GM12878 (cell line): Measurements from ENCODE around the gene GRK1. TPM values are rescaled to one million over a fixed set of nuclear protein-coding genes. Genes with fewer than 3 reads are reported as not detected.

ENCODE experiments used
- ATAC-seq: fragments of 200-7000 bp; cut with Tn5 transposase; 3 replicates; pipeline ENCODE4 v1.9.1; 2020; ENCODE audit warnings: mild to moderate bottlenecking, moderate library complexity
- BruUV-seq: library from RNA; stranded (reverse); fragments of 400-500 nt; replicated peaks from 2 replicates; lab custom pipeline; 2021; lab: Mats Ljungman, UMichigan
- CTCF ChIA-PET: fragments of 300-600 bp; sonication (Branson Sonifier 250); formaldehyde crosslinking; extraction: SDS; loops from one replicate; lab custom pipeline; 2021; ENCODE audit warnings: inconsistent platforms; lab: Yijun Ruan, JAX
- POLR2A ChIA-PET: fragments of 350-600 bp; formaldehyde crosslinking; extraction: SDS; loops from one replicate; lab custom pipeline; 2021; ENCODE audit warnings: inconsistent platforms; lab: Charles Lee
- RAD21 ChIA-PET: fragments of 300-600 bp; sonication (Branson Sonifier 250); formaldehyde crosslinking; loops from one replicate; lab custom pipeline; 2023; ENCODE audit warnings: antibody characterized with exemption; ENCODE audit not compliant: unreplicated experiment; lab: Charles Lee
- SMC1A ChIA-PET: fragments of 300-600 bp; sonication (Branson Sonifier 250); formaldehyde crosslinking; loops from one replicate; lab custom pipeline; 2023; ENCODE audit not compliant: unreplicated experiment, uncharacterized antibody; lab: Charles Lee
- DNase-seq: peaks from one replicate; pipeline ENCODE4 v3.0.0-alpha.2; 2011; ENCODE audit warnings: low read depth, low spot score
- FAIRE-seq: peaks from 3 replicates; lab custom pipeline; 2011; peaks lifted over from hg19 to GRCh38; lab: Jason Lieb, UNC
- H2AFZ ChIP-seq: 2 replicates; pipeline ENCODE4 v1.6.0; 2011; ENCODE audit warnings: low read depth, low read length, control low read depth; ENCODE audit not compliant: control insufficient read depth
- H3K27ac ChIP-seq: 2 replicates; pipeline ENCODE4 v1.5.1; 2011; ENCODE audit warnings: control low read depth; ENCODE audit not compliant: control insufficient read depth, insufficient read depth
- H3K27me3 ChIP-seq, 2 experiments: replicated peaks in 1 of 2; 2 replicates each; pipeline versions ENCODE4 v1.6.0 to v1.6.1; 2011; ENCODE audit warnings: low read length in 1 of 2; ENCODE audit not compliant: control insufficient read depth in 2 of 2, insufficient read depth in 2 of 2
- H3K36me3 ChIP-seq, 2 experiments: 2 replicates each; pipeline ENCODE4 v1.5.1; 2011; ENCODE audit warnings: low read length in 1 of 2; ENCODE audit not compliant: control insufficient read depth in 2 of 2, insufficient read depth in 2 of 2
- H3K4me1 ChIP-seq: 2 replicates; pipeline ENCODE4 v1.6.1; 2011; ENCODE audit warnings: mild to moderate bottlenecking, low read length, moderate library complexity, mixed read lengths; ENCODE audit not compliant: control insufficient read depth, insufficient read depth
- H3K4me2 ChIP-seq: 2 replicates; pipeline ENCODE4 v1.6.0; 2011; ENCODE audit warnings: control low read depth; ENCODE audit not compliant: control insufficient read depth, insufficient read depth
- H3K4me3 ChIP-seq: fragments of 200-600 bp; sonication (generic); 2 replicates; pipeline ENCODE4 v1.5.1; 2016
- H3K79me2 ChIP-seq: 2 replicates; pipeline ENCODE4 v1.6.0; 2011; ENCODE audit warnings: low read length; ENCODE audit not compliant: control insufficient read depth, insufficient read depth
- H3K9ac ChIP-seq: 2 replicates; pipeline ENCODE4 v1.8.0; 2011; ENCODE audit warnings: low read length, control low read depth, mixed read lengths; ENCODE audit not compliant: control insufficient read depth, insufficient read depth
- H3K9me3 ChIP-seq: replicated peaks from 3 replicates; pipeline ENCODE4 v1.5.1; 2011; ENCODE audit warnings: mild to moderate bottlenecking, low read length; ENCODE audit not compliant: control insufficient read depth, insufficient read depth
- H4K20me1 ChIP-seq: 2 replicates; pipeline ENCODE4 v1.6.0; 2011; ENCODE audit not compliant: control insufficient read depth, insufficient read depth
- BHLHE40 ChIP-seq, 2 experiments: fragments of 450-650 bp in 1 of 2; IDR thresholded peaks; 2 replicates each; pipeline ENCODE4 v1.6.1; 2011 to 2017; ENCODE audit warnings: low read depth in 2 of 2, borderline replicate concordance in 1 of 2, improper control_type of control experiment in 1 of 2, low read length in 1 of 2, mild to moderate bottlenecking in 1 of 2
- BRCA1 ChIP-seq: IDR thresholded peaks from 2 replicates; pipeline ENCODE4 v1.6.1; 2011; ENCODE audit warnings: low read depth, low read length, improper control_type of control experiment
- CBX5 ChIP-seq: sonication (generic); IDR thresholded peaks from 2 replicates; pipeline ENCODE4 v1.6.1; 2016; ENCODE audit warnings: low read depth, moderate library complexity, mild to moderate bottlenecking, inconsistent platforms
- CHD2 ChIP-seq: IDR thresholded peaks from 2 replicates; pipeline ENCODE4 v1.6.1; 2011; ENCODE audit warnings: low read depth, low read length, improper control_type of control experiment, borderline replicate concordance
- CREB1 ChIP-seq: IDR thresholded peaks from 2 replicates; pipeline ENCODE4 v1.6.1; 2012; ENCODE audit warnings: low read depth, mild to moderate bottlenecking, inconsistent platforms
- CREM ChIP-seq: IDR thresholded peaks from 2 replicates; pipeline ENCODE4 v1.6.1; 2014; ENCODE audit warnings: antibody characterized with exemption, low read depth
- ESRRA ChIP-seq: IDR thresholded peaks from 2 replicates; pipeline ENCODE4 v1.6.1; 2012; ENCODE audit warnings: mild to moderate bottlenecking, low read length, improper control_type of control experiment
- FOXK2 ChIP-seq: fragments of 450-650 bp; IDR thresholded peaks from 2 replicates; pipeline ENCODE4 v1.6.1; 2017; ENCODE audit warnings: mild to moderate bottlenecking, moderate library complexity
- IKZF1 ChIP-seq: fragments of 450-650 bp; conservative IDR thresholded peaks from 2 replicates; pipeline ENCODE4 v1.6.1; 2017; ENCODE audit warnings: antibody characterized with exemption, mild to moderate bottlenecking
- JUNB ChIP-seq: IDR thresholded peaks from 2 replicates; pipeline ENCODE4 v1.6.1; 2016; ENCODE audit warnings: antibody characterized with exemption, mild to moderate bottlenecking
- JUND ChIP-seq: IDR thresholded peaks from 2 replicates; pipeline ENCODE4 v1.6.1; 2012; ENCODE audit warnings: low read depth, mild to moderate bottlenecking, low read length, improper control_type of control experiment, moderate library complexity
- MEF2A ChIP-seq: IDR thresholded peaks from 2 replicates; pipeline ENCODE4 v1.6.1; 2011; ENCODE audit warnings: low read depth, mild to moderate bottlenecking, low read length, moderate library complexity; ENCODE audit not compliant: insufficient read depth
- MYC ChIP-seq: IDR thresholded peaks from 2 replicates; pipeline ENCODE4 v1.6.1; 2011; ENCODE audit warnings: mild to moderate bottlenecking, low read length, moderate library complexity, inconsistent platforms; ENCODE audit not compliant: insufficient read depth, insufficient replicate concordance, insufficient read length, severe bottlenecking
- NBN ChIP-seq: fragments of 450-650 bp; IDR thresholded peaks from 2 replicates; pipeline ENCODE4 v1.6.1; 2016
- POLR2A ChIP-seq: IDR thresholded peaks from 2 replicates; pipeline ENCODE4 v1.6.1; 2011; ENCODE audit warnings: low read depth, mild to moderate bottlenecking, low read length
- SPI1 ChIP-seq: IDR thresholded peaks from 2 replicates; pipeline ENCODE4 v1.6.1; 2011; ENCODE audit warnings: low read depth, mild to moderate bottlenecking, low read length, moderate library complexity, borderline replicate concordance; ENCODE audit not compliant: insufficient read depth
- WRNIP1 ChIP-seq: IDR thresholded peaks from 2 replicates; pipeline ENCODE4 v1.6.1; 2011; ENCODE audit warnings: low read depth, low read length, improper control_type of control experiment, borderline replicate concordance
- WGBS: methylation state at CpG from one replicate; pipeline ENCODE4 v1.1.6; 2016; ENCODE audit warnings: low lambda C conversion rate; ENCODE audit not compliant: insufficient replicate concordance, insufficient coverage; ENCODE audit errors: missing lambda C conversion rate; 5-methylcytosine and 5-hydroxymethylcytosine counted together
- in situ Hi-C: fragments of 300-500 bp; cut with MboI; formaldehyde crosslinking; loops from 9 replicates; pipeline ENCODE4 v1.14.3; 2018; ENCODE audit warnings: mixed read lengths
- intact Hi-C: fragments of 100-400 bp; cut with micrococcal nuclease; formaldehyde crosslinking; loops from one replicate; pipeline ENCODE4 v1.14.2; 2022; ENCODE audit not compliant: unreplicated experiment
- polyA plus RNA-seq, 11 experiments: library from polyadenylated mRNA; depleted of rRNA in 4 of 11; unstranded in 6 of 11; stranded (reverse) in 5 of 11; fragments of >200 nt; fragmentation: Nextera tagmentation in 4 of 11; fragmentation: Illumina TruSeq in 1 of 11; extraction: Ambion mirVana in 4 of 11; extraction: Trizol in 1 of 11; gene quantifications; 1 replicate in 1 of 11; 2 replicates in 10 of 11; pipeline versions ENCODE4 v1.2.1 to v1.2.3, GENCODE V29; 2011 to 2016; ENCODE audit warnings: inconsistent platforms in 2 of 11, missing spikeins in 2 of 11, low read depth in 1 of 11
- total RNA-seq, 4 experiments: library from RNA; depleted of rRNA in 3 of 4; stranded (reverse); fragments of >200 nt in 3 of 4; fragmentation: Illumina TruSeq in 1 of 4; extraction: Trizol in 1 of 4; gene quantifications; 2 replicates each; pipeline versions ENCODE4 v1.2.1 to v1.2.3, GENCODE V29; 2013 to 2021
- TF ChIP-seq, protein P1 (sequence below): IDR thresholded peaks from 2 replicates; pipeline ENCODE4 v1.6.1; 2011; ENCODE audit warnings: borderline replicate concordance, low read depth, mild to moderate bottlenecking, moderate library complexity, mixed read lengths, low read length; ENCODE audit not compliant: insufficient read depth; ENCODE audit errors: extremely low read length
- TF ChIP-seq, protein P2 (sequence below): IDR thresholded peaks from 2 replicates; pipeline ENCODE4 v1.6.1; 2011; ENCODE audit warnings: low read depth, mild to moderate bottlenecking, low read length, moderate library complexity, borderline replicate concordance; ENCODE audit errors: extremely low read depth
- TF ChIP-seq, protein P3 (sequence below): IDR thresholded peaks from 2 replicates; pipeline ENCODE4 v1.6.1; 2012; ENCODE audit warnings: mild to moderate bottlenecking, low read depth, low read length

GRK1 gene
- total and polyA plus RNA-seq, 10 of the 15 experiments (the other 5 are each of a cell fraction or from before 2014, with no cell fraction given), result under 0.01 to 0.04 TPM; not detected in 8

DNA sequence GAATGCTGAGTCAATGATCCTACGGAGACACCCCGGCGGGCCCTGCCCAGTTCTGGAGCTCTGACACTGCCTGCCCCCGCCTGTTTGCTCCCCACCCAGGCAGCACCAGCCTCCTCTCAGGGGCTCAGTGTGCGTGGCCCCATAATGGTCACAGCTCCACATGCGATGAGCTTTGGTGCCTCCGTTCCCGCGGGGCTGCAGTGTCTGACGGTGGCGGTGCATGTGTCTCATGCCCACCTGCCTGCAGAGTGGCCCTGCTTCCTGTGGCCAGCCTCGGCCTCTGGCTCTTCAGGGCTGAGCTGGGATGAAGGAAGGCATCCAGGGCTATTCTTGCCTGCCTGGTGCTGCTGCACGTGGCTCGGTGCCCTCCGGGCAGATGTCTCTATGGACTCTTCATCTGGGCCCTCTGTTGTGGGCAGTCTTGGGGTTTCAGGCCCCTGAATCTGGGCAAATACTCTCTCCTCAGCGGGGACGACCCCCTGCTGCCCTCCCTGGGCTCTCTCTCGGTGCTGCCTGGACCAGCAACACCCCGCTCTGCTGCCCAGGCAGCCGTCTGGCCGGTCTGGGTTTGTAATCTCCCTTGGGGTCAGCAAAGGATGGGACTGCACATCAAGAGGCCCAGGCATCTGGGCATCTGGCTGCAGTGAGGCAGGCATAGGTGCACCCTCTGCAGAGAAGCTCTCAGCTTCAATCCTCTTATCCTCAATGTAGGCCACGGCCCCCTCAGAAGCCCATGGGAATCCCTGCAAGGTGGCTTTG is 72.7 kb downstream of the GRK1 start:
- Histone ChIP-seq H3K4me1 (no peaks in the 10 kb centered on the region), H2AFZ (no peak overlapping the region), H3K27me3 (no peaks in the 10 kb centered on the region; a peak in 1 of 4 replicates), H3K4me2 (no peak overlapping the region), H3K79me2 (no peaks in the 10 kb centered on the region), H3K9me3 (no peaks in the 10 kb centered on the region), H3K27ac (no peak overlapping the region), H3K4me3 (no peak overlapping the region), H4K20me1 (no peaks in the 10 kb centered on the region), H3K9ac (no peak overlapping the region), H3K36me3 (no peaks in the 10 kb centered on the region)
- ATAC-seq (no peak), DNase-seq (no peak), FAIRE-seq (no peak)
- ChIA-PET RAD21 (no interaction called here), SMC1A (no interaction called here), POLR2A (no interaction called here), CTCF (interaction anchor here (1.1 kb wide), 1 partner anchor 487 kb away, joined by 5 read pairs; no protein-coding TSS in a partner anchor)
- in situ Hi-C loops (no loop called here), intact Hi-C loops (no loop called here)
- no TSS peak for BruUV-seq
- TF ChIP-seq, protein P1, sequence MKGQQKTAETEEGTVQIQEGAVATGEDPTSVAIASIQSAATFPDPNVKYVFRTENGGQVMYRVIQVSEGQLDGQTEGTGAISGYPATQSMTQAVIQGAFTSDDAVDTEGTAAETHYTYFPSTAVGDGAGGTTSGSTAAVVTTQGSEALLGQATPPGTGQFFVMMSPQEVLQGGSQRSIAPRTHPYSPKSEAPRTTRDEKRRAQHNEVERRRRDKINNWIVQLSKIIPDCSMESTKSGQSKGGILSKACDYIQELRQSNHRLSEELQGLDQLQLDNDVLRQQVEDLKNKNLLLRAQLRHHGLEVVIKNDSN, result no peak
- TF ChIP-seq CREB1 (no peak), CREM (no peak), CHD2 (no peak), FOXK2 (no peak), SPI1 (no peak), MEF2A (no peak), BRCA1 (no peak), BHLHE40 (IDR thresholded peaks at IDR 0.05; ENCODE audit: borderline replicate concordance in 1 of 2, low read depth in 2 of 2, low read length in 1 of 2) (no peak), CBX5 (no peak), ESRRA (no peak), IKZF1 (no peak), JUNB (no peak), WRNIP1 (no peak), MYC (no peak), NBN (no peak), POLR2A (no peak), JUND (no peak)
- TF ChIP-seq, protein P2, sequence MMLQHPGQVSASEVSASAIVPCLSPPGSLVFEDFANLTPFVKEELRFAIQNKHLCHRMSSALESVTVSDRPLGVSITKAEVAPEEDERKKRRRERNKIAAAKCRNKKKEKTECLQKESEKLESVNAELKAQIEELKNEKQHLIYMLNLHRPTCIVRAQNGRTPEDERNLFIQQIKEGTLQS, result no peak
- TF ChIP-seq, protein P3, sequence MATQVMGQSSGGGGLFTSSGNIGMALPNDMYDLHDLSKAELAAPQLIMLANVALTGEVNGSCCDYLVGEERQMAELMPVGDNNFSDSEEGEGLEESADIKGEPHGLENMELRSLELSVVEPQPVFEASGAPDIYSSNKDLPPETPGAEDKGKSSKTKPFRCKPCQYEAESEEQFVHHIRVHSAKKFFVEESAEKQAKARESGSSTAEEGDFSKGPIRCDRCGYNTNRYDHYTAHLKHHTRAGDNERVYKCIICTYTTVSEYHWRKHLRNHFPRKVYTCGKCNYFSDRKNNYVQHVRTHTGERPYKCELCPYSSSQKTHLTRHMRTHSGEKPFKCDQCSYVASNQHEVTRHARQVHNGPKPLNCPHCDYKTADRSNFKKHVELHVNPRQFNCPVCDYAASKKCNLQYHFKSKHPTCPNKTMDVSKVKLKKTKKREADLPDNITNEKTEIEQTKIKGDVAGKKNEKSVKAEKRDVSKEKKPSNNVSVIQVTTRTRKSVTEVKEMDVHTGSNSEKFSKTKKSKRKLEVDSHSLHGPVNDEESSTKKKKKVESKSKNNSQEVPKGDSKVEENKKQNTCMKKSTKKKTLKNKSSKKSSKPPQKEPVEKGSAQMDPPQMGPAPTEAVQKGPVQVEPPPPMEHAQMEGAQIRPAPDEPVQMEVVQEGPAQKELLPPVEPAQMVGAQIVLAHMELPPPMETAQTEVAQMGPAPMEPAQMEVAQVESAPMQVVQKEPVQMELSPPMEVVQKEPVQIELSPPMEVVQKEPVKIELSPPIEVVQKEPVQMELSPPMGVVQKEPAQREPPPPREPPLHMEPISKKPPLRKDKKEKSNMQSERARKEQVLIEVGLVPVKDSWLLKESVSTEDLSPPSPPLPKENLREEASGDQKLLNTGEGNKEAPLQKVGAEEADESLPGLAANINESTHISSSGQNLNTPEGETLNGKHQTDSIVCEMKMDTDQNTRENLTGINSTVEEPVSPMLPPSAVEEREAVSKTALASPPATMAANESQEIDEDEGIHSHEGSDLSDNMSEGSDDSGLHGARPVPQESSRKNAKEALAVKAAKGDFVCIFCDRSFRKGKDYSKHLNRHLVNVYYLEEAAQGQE, result no peak
- 36% methylated on average over 22 of the region's 22 CpGs for WGBS
